OCI-LY3 (cell line): ENCODE measurements around the gene PIEZO2.

Experiments
- H2AFZ ChIP-seq: fragments of 200-600, 300-600 bp; shearing (Covaris generic); 2 replicates; pipeline ENCODE4 v1.6.0; 2014; ENCODE audit warnings: antibody characterized with exemption, low read depth, low read length
- H3K27ac ChIP-seq: fragments of 200-600, 300-600 bp; sonication (generic); 2 replicates; pipeline ENCODE4 v1.5.1; 2014; ENCODE audit warnings: mild to moderate bottlenecking, low read length, moderate library complexity, mixed read lengths
- H3K27me3 ChIP-seq: fragments of 200-600, 300-600 bp; sonication (generic); 2 replicates; pipeline ENCODE4 v1.6.1; 2014; ENCODE audit warnings: low read depth, low read length, mixed read lengths
- H3K36me3 ChIP-seq: fragments of 200-600, 300-600 bp; sonication (generic); replicated peaks from 2 replicates; pipeline ENCODE3; 2014; ENCODE audit warnings: low read depth, low read length, mixed read lengths
- H3K4me1 ChIP-seq: fragments of 300-600, 200-600 bp; sonication (generic); 2 replicates; pipeline ENCODE4 v1.6.1; 2014; ENCODE audit warnings: low read length, mixed read lengths
- H3K4me2 ChIP-seq: fragments of 200-600, 300-600 bp; sonication (generic); 2 replicates; pipeline ENCODE4 v1.6.1; 2014; ENCODE audit warnings: low read length, mixed read lengths
- H3K4me3 ChIP-seq: fragments of 300-600, 200-600 bp; sonication (generic); 2 replicates; pipeline ENCODE4 v1.5.1; 2014; ENCODE audit warnings: antibody characterized with exemption, mild to moderate bottlenecking, low read length, moderate library complexity
- H3K79me2 ChIP-seq: fragments of 300-600, 200-600 bp; shearing (Covaris generic); 2 replicates; pipeline ENCODE4 v1.6.1; 2014; ENCODE audit warnings: mild to moderate bottlenecking, low read length, mixed read lengths
- H3K9ac ChIP-seq: fragments of 300-600, 200-600 bp; shearing (Covaris generic); 2 replicates; pipeline ENCODE4 v1.6.0; 2014; ENCODE audit warnings: mild to moderate bottlenecking, low read length, moderate library complexity
- H3K9me3 ChIP-seq: fragments of 200-600, 300-600 bp; shearing (Covaris generic); 2 replicates; pipeline ENCODE4 v1.6.1; 2014; ENCODE audit warnings: low read length, mixed read lengths; ENCODE audit not compliant: insufficient read depth
- H4K20me1 ChIP-seq: fragments of 200-600, 300-600 bp; sonication (generic); 2 replicates; pipeline ENCODE4 v1.6.1; 2016; ENCODE audit warnings: low read length, mixed read lengths; ENCODE audit not compliant: insufficient read depth
- CTCF ChIP-seq: fragments of 200-600, 300-600 bp; sonication (generic); IDR thresholded peaks from 2 replicates; pipeline ENCODE4 v1.5.1; 2014; ENCODE audit warnings: antibody characterized with exemption, low read length, low read depth
- EZH2phosphoT487 ChIP-seq: fragments of 200-600 bp; shearing (Covaris generic); IDR thresholded peaks from 2 replicates; pipeline ENCODE4 v1.6.1; 2018; ENCODE audit warnings: antibody characterized with exemption, mixed run types, low read depth

Gene PIEZO2

DNA sequence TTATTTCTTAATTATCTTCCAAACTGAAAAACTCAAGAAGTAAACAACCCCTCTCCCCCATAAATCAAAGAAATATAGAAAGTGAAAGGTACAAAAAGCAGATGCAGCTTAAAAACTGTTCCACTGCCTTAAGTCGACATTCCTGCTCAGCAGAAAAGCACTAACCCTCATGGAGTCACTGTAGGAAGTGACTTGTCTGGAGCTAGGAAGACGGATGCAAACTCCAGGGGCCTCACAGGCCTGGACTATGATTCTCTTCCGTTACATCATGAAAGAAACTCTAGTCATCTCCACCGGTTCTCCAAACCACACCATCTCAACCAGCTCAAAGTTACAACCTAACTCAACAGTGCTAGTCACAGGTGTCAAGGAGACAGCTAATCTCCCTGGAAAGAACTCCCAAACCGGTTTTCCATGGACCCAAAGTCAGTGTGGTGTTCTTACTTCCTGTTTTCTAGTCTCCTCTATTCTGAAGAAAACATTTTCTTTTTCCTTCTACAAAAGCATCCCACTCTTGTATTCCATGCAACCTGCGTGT is 128.4 kb downstream of the PIEZO2 start:
- Histone ChIP-seq H2AFZ (no peak overlapping the region), H3K4me2 (no peak overlapping the region), H4K20me1 (no peaks in the 10 kb centered on the region), H3K9me3 (no peaks in the 10 kb centered on the region), H3K4me3 (no peak overlapping the region), H3K79me2 (no peaks in the 10 kb centered on the region), H3K27me3 (no peaks in the 10 kb centered on the region), H3K4me1 (no peaks in the 10 kb centered on the region), H3K9ac (no peak overlapping the region), H3K36me3 (no peaks in the 10 kb centered on the region), H3K27ac (no peak overlapping the region)
- TF ChIP-seq EZH2phosphoT487, result no peak
- no peak for TF ChIP-seq CTCF

DNA sequence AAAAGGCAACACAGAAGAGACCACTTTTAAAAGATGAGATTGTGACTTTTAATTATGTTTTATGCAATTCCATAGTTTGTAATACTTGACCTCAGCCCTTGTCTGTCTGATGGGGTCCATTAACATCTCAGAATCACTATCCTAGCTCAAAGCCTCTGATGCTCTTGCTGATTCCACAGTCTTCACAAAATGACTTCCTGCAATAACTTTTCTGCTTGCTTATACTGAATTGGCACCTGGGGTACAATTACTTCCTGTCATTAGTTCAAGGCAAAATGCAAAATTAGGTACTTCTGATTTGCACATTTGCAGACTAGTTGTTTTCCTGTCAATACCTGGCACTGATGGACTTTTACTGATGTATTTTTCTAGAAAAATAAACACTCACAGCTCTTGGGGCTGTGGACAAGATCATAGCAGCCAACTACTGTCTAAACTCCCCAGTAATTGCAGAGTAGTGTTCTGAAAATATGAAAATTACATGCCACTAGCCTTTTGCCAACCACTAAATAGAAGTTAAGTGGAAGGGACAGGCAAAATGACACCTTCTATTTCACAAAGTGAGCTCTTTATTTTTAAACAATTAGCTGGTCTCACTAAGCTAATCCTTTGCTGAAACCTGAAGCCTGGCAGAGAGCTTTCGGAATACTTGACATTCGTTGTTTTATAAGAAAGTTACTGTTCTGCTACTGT is 129.1 kb downstream of the PIEZO2 start:
- Histone ChIP-seq H3K4me3 (no peak overlapping the region), H3K9me3 (no peaks in the 10 kb centered on the region), H3K27me3 (no peaks in the 10 kb centered on the region), H3K36me3 (no peaks in the 10 kb centered on the region), H3K79me2 (no peaks in the 10 kb centered on the region), H3K27ac (no peak overlapping the region), H3K4me2 (no peak overlapping the region), H3K4me1 (no peaks in the 10 kb centered on the region), H3K9ac (no peak overlapping the region), H4K20me1 (no peaks in the 10 kb centered on the region), H2AFZ (no peak overlapping the region)
- TF ChIP-seq EZH2phosphoT487 (no peak), CTCF (no peak)

GRCh38 chr18:11019295-11020105 is 129.9 kb downstream of the PIEZO2 start:
- TF ChIP-seq CTCF (no peak), EZH2phosphoT487 (no peak)
- Histone ChIP-seq H3K4me1 (no peaks in the 10 kb centered on the region), H3K79me2 (no peaks in the 10 kb centered on the region), H2AFZ (no peak overlapping the region), H3K27ac (no peak overlapping the region), H3K9me3 (no peaks in the 10 kb centered on the region), H3K36me3 (no peaks in the 10 kb centered on the region), H3K4me3 (no peak overlapping the region), H3K4me2 (no peak overlapping the region), H3K9ac (no peak overlapping the region), H4K20me1 (no peaks in the 10 kb centered on the region), H3K27me3 (no peaks in the 10 kb centered on the region)

DNA sequence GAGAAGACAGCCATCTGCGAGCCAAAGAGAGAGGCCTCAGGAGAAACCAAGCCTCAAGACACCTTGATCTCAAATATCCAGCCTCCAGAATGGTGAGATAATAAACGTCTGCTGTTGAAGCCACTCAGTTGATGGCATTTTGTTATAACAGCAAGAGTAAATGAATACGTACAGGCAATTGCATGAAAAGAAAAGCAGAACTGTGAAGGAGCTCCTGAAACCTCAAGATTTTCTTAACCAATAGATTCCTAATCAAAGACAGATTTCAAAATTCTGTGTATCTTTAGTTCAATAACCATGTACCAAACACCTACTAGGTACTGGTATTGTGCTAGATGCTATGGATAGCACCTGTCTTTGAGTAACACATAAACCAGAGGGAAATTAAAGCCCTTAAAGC is 139.5 kb downstream of the PIEZO2 start:
- Histone ChIP-seq H3K4me2 (no peak overlapping the region), H3K9ac (no peak overlapping the region), H3K9me3 (no peaks in the 10 kb centered on the region), H3K79me2 (no peaks in the 10 kb centered on the region), H4K20me1 (no peaks in the 10 kb centered on the region), H3K27me3 (no peaks in the 10 kb centered on the region), H3K4me1 (no peaks in the 10 kb centered on the region), H3K4me3 (no peak overlapping the region), H3K36me3 (no peaks in the 10 kb centered on the region), H3K27ac (no peak overlapping the region), H2AFZ (no peak overlapping the region)
- TF ChIP-seq CTCF, result no peak
- no peak for TF ChIP-seq EZH2phosphoT487
